ENCODE measurements around the gene PTOV1.
A peak's percentile ranks its signal among the peaks of the same experiment; 100 is the strongest.

GRCh38 chr19:49877020-49877878, 26.3 kb downstream of the PTOV1 start, which contains the start of the genes AKT1S1 and TBC1D17:
- TF ChIP-seq CTCF (IDR thresholded peaks at IDR 0.05 in 4 of 5, conservative IDR thresholded peaks at IDR 0.05 in 1 of 5) (no peak), POLR2A (IDR thresholded peaks at IDR 0.05) (peak; percentile 91 to 94)
